ENCODE results near the gene MICU1.

- TF ChIP-seq CTCF (conservative IDR thresholded peaks at IDR 0.05; ENCODE audit: low read length) (no peak), EZH2phosphoT487 (IDR thresholded peaks at IDR 0.05; ENCODE audit: borderline replicate concordance, low read depth, low read length) (no peak)
These were observed 116.6 kb downstream of the MICU1 start for GRCh38 chr10:72509206-72509799.

All from OCI-LY7 (cell line).